HEK293 (cell line): Measurements from ENCODE around the gene SMPD3.
A peak's percentile ranks its signal among the peaks of the same experiment; 100 is the strongest.

Experiments
- CTCF ChIA-PET: fragments of 350-600 bp; formaldehyde crosslinking; extraction: SDS; loops from one replicate; lab custom pipeline; 2021; ENCODE audit warnings: antibody characterized with exemption; lab: Yijun Ruan, JAX
- POLR2A ChIA-PET: fragments of 300-600 bp; formaldehyde crosslinking; extraction: SDS; loops from one replicate; lab custom pipeline; 2020; ENCODE audit warnings: antibody characterized with exemption, inconsistent platforms; lab: Yijun Ruan, JAX
- H3K27ac ChIP-seq: fragments of 200-500 bp; sonication (Bioruptor generic); 2 replicates; pipeline ENCODE4 v1.5.1; 2014; ENCODE audit warnings: low read depth, low read length, control low read depth, inconsistent platforms; ENCODE audit errors: extremely low read depth
- H3K36me3 ChIP-seq, 2 experiments: fragments of 200-500 bp in 1 of 2; sonication (Bioruptor generic) in 1 of 2; 1 replicate in 1 of 2; 2 replicates in 1 of 2; pipeline ENCODE4 v1.5.1; 2014 to 2017; ENCODE audit warnings: inconsistent platforms in 2 of 2, low read length in 2 of 2; ENCODE audit not compliant: control insufficient read depth in 2 of 2, insufficient read depth in 1 of 2
- H3K4me1 ChIP-seq: fragments of 200-500 bp; sonication (Bioruptor generic); 2 replicates; pipeline ENCODE4 v1.5.1; 2014; ENCODE audit warnings: mild to moderate bottlenecking, low read length, inconsistent platforms; ENCODE audit not compliant: control insufficient read depth, insufficient read depth
- H3K4me3 ChIP-seq: 2 replicates; pipeline ENCODE4 v1.5.1; 2011; ENCODE audit warnings: low read depth, mild to moderate bottlenecking, control low read depth, low read length, moderate library complexity
- H3K9me3 ChIP-seq: fragments of 200-500 bp; sonication (Bioruptor generic); 2 replicates; pipeline ENCODE4 v1.5.1; 2014; ENCODE audit warnings: low read depth, low read length, inconsistent platforms; ENCODE audit not compliant: control insufficient read depth, insufficient read depth
- GLI2 ChIP-seq: fragments of 450-650 bp; formaldehyde crosslinking; IDR thresholded peaks from 2 replicates; pipeline ENCODE4; 2017; ENCODE audit warnings: missing biosample characterization, missing genetic modification characterization, low read depth, borderline replicate concordance
- GLI4 ChIP-seq: fragments of 450-650 bp; formaldehyde crosslinking; IDR thresholded peaks from 2 replicates; pipeline ENCODE4 v1.5.1; 2016; ENCODE audit warnings: missing biosample characterization, missing genetic modification characterization
- GLIS2 ChIP-seq: fragments of 450-650 bp; formaldehyde crosslinking; IDR thresholded peaks from 2 replicates; pipeline ENCODE4 v1.5.1; 2016; ENCODE audit warnings: missing biosample characterization, missing genetic modification characterization
- HIC1 ChIP-seq: fragments of 450-650 bp; formaldehyde crosslinking; IDR thresholded peaks from 2 replicates; pipeline ENCODE4 v1.5.1; 2016; ENCODE audit warnings: missing biosample characterization, missing genetic modification characterization
- OVOL3 ChIP-seq: fragments of 450-650 bp; formaldehyde crosslinking; IDR thresholded peaks from 2 replicates; pipeline ENCODE4 v1.5.1; 2016; ENCODE audit warnings: missing biosample characterization, missing genetic modification characterization
- PRDM1 ChIP-seq: fragments of 450-650 bp; formaldehyde crosslinking; IDR thresholded peaks from 2 replicates; pipeline ENCODE4; 2016; ENCODE audit warnings: missing biosample characterization, missing genetic modification characterization
- SCRT2 ChIP-seq: fragments of 450-650 bp; formaldehyde crosslinking; IDR thresholded peaks from 2 replicates; pipeline ENCODE4 v1.5.1; 2016; ENCODE audit warnings: missing biosample characterization, missing genetic modification characterization
- TCF7L2 ChIP-seq: IDR thresholded peaks from 2 replicates; pipeline ENCODE4 v1.6.1; 2011; ENCODE audit warnings: low read depth, mild to moderate bottlenecking, inconsistent platforms, low read length, moderate library complexity, borderline replicate concordance
- ZNF155 ChIP-seq: fragments of 450-650 bp; formaldehyde crosslinking; IDR thresholded peaks from 2 replicates; pipeline ENCODE4 v1.5.1; 2016; ENCODE audit warnings: missing biosample characterization, missing genetic modification characterization
- ZNF2 ChIP-seq: fragments of 450-650 bp; formaldehyde crosslinking; IDR thresholded peaks from 2 replicates; pipeline ENCODE4 v1.5.1; 2016; ENCODE audit warnings: missing biosample characterization, missing genetic modification characterization
- ZNF223 ChIP-seq: fragments of 450-650 bp; formaldehyde crosslinking; IDR thresholded peaks from 2 replicates; pipeline ENCODE4 v1.5.1; 2016; ENCODE audit warnings: missing biosample characterization, missing genetic modification characterization
- ZNF335 ChIP-seq: fragments of 450-650 bp; formaldehyde crosslinking; conservative IDR thresholded peaks from 2 replicates; pipeline ENCODE4 v1.5.1; 2016; ENCODE audit warnings: missing biosample characterization, missing genetic modification characterization
- ZNF510 ChIP-seq: fragments of 450-650 bp; formaldehyde crosslinking; IDR thresholded peaks from 2 replicates; pipeline ENCODE4 v1.5.1; 2018; ENCODE audit warnings: mild to moderate bottlenecking, missing genetic modification characterization, missing biosample characterization; ENCODE audit not compliant: insufficient replicate concordance
- ZNF560 ChIP-seq: fragments of 450-650 bp; formaldehyde crosslinking; IDR thresholded peaks from 2 replicates; pipeline ENCODE4 v1.5.1; 2017; ENCODE audit warnings: missing biosample characterization, missing genetic modification characterization, borderline replicate concordance
- ZNF629 ChIP-seq: fragments of 450-650 bp; formaldehyde crosslinking; IDR thresholded peaks from 2 replicates; pipeline ENCODE4 v1.5.1; 2017; ENCODE audit warnings: missing biosample characterization, missing genetic modification characterization
- ZNF664 ChIP-seq: fragments of 450-650 bp; formaldehyde crosslinking; IDR thresholded peaks from 2 replicates; pipeline ENCODE4 v1.5.1; 2016; ENCODE audit warnings: missing biosample characterization, missing genetic modification characterization
- TF ChIP-seq, protein P1 (sequence below): fragments of 450-650 bp; formaldehyde crosslinking; IDR thresholded peaks from 2 replicates; pipeline ENCODE4 v1.5.1; 2016; ENCODE audit warnings: missing biosample characterization, missing genetic modification characterization
- TF ChIP-seq, protein P2 (sequence below): fragments of 450-650 bp; formaldehyde crosslinking; IDR thresholded peaks from 2 replicates; pipeline ENCODE4 v1.5.1; 2016; ENCODE audit warnings: missing biosample characterization, missing genetic modification characterization

SMPD3 gene

GRCh38 chr16:68367030-68367429 lies 81.3 kb downstream of the SMPD3 start (continued):
- TF ChIP-seq, protein P1, sequence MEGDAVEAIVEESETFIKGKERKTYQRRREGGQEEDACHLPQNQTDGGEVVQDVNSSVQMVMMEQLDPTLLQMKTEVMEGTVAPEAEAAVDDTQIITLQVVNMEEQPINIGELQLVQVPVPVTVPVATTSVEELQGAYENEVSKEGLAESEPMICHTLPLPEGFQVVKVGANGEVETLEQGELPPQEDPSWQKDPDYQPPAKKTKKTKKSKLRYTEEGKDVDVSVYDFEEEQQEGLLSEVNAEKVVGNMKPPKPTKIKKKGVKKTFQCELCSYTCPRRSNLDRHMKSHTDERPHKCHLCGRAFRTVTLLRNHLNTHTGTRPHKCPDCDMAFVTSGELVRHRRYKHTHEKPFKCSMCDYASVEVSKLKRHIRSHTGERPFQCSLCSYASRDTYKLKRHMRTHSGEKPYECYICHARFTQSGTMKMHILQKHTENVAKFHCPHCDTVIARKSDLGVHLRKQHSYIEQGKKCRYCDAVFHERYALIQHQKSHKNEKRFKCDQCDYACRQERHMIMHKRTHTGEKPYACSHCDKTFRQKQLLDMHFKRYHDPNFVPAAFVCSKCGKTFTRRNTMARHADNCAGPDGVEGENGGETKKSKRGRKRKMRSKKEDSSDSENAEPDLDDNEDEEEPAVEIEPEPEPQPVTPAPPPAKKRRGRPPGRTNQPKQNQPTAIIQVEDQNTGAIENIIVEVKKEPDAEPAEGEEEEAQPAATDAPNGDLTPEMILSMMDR (tag by site-specific recombination): peak; percentile 47
- TF ChIP-seq ZNF155 (tag by site-specific recombination): no peak
- no peak for TF ChIP-seq ZNF560
- TF ChIP-seq ZNF664 (tag by site-specific recombination): no peak
- TF ChIP-seq ZNF2 (tag by site-specific recombination): 0 out of 2 replicates have a peak, but pooled peaks have one; percentile 33
- TF ChIP-seq ZNF335 (tag by site-specific recombination): no peak
- TF ChIP-seq ZNF223 (tag by site-specific recombination): no peak

GRCh38 chr16:68366062-68366461 lies 82.2 kb downstream of the SMPD3 start:
- ChIA-PET POLR2A (interaction anchor here (0.7 kb wide), 1 partner anchor 420 kb away, joined by 3 read pairs; no protein-coding TSS in a partner anchor), CTCF (interaction anchor here (0.7 to 1.5 kb wide), 8 partner anchors 10 to 161 kb away, joined by 3 to 5 read pairs (median 4); no protein-coding TSS in a partner anchor)

DNA sequence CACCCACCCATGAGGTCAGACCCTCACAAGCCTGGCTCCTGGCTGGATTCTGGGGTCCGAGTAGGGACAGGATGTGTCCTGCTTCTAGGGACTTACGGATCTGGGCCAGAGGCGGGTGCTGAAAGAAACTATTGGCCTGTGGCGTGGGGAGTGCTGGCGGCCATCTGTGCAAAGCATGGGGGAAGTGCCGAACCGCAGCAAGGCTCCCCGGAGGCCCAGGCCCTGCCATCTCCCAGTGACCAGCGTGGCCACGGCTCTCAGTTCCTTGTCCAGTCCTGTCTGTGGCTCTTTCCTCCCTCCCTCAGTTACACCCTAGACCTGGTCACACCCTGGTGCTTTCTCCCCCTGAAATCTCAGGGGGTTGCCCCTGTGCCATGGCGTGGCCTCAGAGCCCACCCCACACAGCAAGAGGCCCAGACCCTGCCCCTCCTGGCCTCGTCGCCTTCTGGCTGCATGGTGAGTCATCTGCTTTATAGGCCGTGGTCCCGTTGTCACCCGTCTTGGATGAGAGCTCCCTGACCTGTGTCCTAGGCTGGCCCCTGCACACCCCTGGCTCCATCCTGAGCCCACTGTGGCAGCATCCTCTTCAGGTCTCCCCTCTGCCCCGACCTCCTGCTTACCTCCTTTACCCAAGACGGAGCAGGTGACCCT lies 83.0 kb downstream of the SMPD3 start:
- Histone ChIP-seq H3K27ac (no peak overlapping the region), H3K4me3 (no peak overlapping the region), H3K4me1 (no peaks in the 10 kb centered on the region), H3K36me3 (no peaks in the 10 kb centered on the region), H3K9me3 (no peaks in the 10 kb centered on the region)
- ChIA-PET CTCF (interaction anchor here (0.7 to 1.7 kb wide), 4 partner anchors 7 to 162 kb away, joined by 3 to 5 read pairs (median 4); no protein-coding TSS in a partner anchor), POLR2A (interaction anchor here (0.6 kb wide), 1 partner anchor 253 kb away, joined by 3 read pairs; no protein-coding TSS in a partner anchor)
- TF ChIP-seq SCRT2 (tag by site-specific recombination) (no peak), GLIS2 (tag by site-specific recombination) (peak; percentile 22; the same call in 1 of the 2 replicates)

More at GRCh38 chr16:68366062-68366461, 82.2 kb downstream of the SMPD3 start:
- H3K27ac ChIP-seq: no peak overlapping the region
- no peaks in the 10 kb centered on the region for H3K4me1 ChIP-seq
- no peak overlapping the region for H3K4me3 ChIP-seq
- TF ChIP-seq, protein P2, sequence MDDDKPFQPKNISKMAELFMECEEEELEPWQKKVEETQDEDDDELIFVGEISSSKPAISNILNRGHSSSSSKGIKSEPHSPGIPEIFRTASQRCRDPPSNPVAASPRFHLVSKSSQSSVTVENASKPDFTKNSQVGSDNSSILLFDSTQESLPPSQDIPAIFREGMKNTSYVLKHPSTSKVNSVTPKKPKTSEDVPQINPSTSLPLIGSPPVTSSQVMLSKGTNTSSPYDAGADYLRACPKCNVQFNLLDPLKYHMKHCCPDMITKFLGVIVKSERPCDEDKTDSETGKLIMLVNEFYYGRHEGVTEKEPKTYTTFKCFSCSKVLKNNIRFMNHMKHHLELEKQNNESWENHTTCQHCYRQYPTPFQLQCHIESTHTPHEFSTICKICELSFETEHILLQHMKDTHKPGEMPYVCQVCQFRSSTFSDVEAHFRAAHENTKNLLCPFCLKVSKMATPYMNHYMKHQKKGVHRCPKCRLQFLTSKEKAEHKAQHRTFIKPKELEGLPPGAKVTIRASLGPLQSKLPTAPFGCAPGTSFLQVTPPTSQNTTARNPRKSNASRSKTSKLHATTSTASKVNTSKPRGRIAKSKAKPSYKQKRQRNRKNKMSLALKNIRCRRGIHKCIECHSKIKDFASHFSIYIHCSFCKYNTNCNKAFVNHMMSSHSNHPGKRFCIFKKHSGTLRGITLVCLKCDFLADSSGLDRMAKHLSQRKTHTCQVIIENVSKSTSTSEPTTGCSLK (tag by site-specific recombination): no peak
- no peak for TF ChIP-seq TCF7L2
- no peak for TF ChIP-seq GLI2 (tag by site-specific recombination)
- no peak for TF ChIP-seq PRDM1
- no peak for TF ChIP-seq OVOL3
- TF ChIP-seq HIC1 (tag by site-specific recombination): no peak
- TF ChIP-seq ZNF629 (tag by site-specific recombination): no peak
- TF ChIP-seq GLI4 (tag by site-specific recombination): no peak
- no peak for TF ChIP-seq ZNF510 (tag by site-specific recombination)
- TF ChIP-seq, all 188 proteins: peak for 0
- H3K36me3 ChIP-seq: no peaks in the 10 kb centered on the region
- no peaks in the 10 kb centered on the region for H3K9me3 ChIP-seq
